Measurements from ENCODE around the gene TMC6. TPM values are rescaled to one million over a fixed set of nuclear protein-coding genes. Genes with fewer than 3 reads are reported as not detected.

The TMC6 gene
- total and polyA plus RNA-seq, 2 of the 13 experiments (the other 11 are each of a cell fraction or from before 2014, with no cell fraction given) = 48.4 to 99.1 TPM

GRCh38 chr17:78159575-78160158, 31.1 kb upstream of the TMC6 start (continued):
- TF ChIP-seq SIX4 (CRISPR knock-in tag; IDR thresholded peaks at IDR 0.05) (no peak), HNF4G (IDR thresholded peaks at IDR 0.05; ENCODE audit: borderline replicate concordance, low read depth, low read length) (peak; percentile 88), HNF4G (CRISPR knock-in tag; IDR thresholded peaks at IDR 0.05; ENCODE audit: borderline replicate concordance, low read depth) (peak; percentile 18; the same call in 1 of the 2 replicates), DMAP1 (CRISPR knock-in tag; IDR thresholded peaks at IDR 0.05) (peak; percentile 37; the same call in 1 of the 2 replicates), ZNF296 (CRISPR knock-in tag; conservative IDR thresholded peaks at IDR 0.05) (no peak), HMG20B (CRISPR knock-in tag; conservative IDR thresholded peaks at IDR 0.05) (no peak), PRMT3 (CRISPR knock-in tag; IDR thresholded peaks at IDR 0.05; ENCODE audit: borderline replicate concordance, low read depth) (no peak), MED1 (CRISPR knock-in tag; IDR thresholded peaks at IDR 0.05) (peak; percentile 45; the same call in 1 of the 2 replicates), NR2F1 (CRISPR knock-in tag; IDR thresholded peaks at IDR 0.05) (no peak), CREM (IDR thresholded peaks at IDR 0.05) (peak; percentile 34; the same call in 1 of the 2 replicates), CREM (CRISPR knock-in tag; IDR thresholded peaks at IDR 0.05) (no peak)
- TF ChIP-seq, protein P1, sequence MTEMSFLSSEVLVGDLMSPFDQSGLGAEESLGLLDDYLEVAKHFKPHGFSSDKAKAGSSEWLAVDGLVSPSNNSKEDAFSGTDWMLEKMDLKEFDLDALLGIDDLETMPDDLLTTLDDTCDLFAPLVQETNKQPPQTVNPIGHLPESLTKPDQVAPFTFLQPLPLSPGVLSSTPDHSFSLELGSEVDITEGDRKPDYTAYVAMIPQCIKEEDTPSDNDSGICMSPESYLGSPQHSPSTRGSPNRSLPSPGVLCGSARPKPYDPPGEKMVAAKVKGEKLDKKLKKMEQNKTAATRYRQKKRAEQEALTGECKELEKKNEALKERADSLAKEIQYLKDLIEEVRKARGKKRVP (CRISPR knock-in tag; IDR thresholded peaks at IDR 0.05) = peak in 1 of 2 experiments; percentile 77; a peak in 2 of 4 replicates
- TF ChIP-seq, protein P2, sequence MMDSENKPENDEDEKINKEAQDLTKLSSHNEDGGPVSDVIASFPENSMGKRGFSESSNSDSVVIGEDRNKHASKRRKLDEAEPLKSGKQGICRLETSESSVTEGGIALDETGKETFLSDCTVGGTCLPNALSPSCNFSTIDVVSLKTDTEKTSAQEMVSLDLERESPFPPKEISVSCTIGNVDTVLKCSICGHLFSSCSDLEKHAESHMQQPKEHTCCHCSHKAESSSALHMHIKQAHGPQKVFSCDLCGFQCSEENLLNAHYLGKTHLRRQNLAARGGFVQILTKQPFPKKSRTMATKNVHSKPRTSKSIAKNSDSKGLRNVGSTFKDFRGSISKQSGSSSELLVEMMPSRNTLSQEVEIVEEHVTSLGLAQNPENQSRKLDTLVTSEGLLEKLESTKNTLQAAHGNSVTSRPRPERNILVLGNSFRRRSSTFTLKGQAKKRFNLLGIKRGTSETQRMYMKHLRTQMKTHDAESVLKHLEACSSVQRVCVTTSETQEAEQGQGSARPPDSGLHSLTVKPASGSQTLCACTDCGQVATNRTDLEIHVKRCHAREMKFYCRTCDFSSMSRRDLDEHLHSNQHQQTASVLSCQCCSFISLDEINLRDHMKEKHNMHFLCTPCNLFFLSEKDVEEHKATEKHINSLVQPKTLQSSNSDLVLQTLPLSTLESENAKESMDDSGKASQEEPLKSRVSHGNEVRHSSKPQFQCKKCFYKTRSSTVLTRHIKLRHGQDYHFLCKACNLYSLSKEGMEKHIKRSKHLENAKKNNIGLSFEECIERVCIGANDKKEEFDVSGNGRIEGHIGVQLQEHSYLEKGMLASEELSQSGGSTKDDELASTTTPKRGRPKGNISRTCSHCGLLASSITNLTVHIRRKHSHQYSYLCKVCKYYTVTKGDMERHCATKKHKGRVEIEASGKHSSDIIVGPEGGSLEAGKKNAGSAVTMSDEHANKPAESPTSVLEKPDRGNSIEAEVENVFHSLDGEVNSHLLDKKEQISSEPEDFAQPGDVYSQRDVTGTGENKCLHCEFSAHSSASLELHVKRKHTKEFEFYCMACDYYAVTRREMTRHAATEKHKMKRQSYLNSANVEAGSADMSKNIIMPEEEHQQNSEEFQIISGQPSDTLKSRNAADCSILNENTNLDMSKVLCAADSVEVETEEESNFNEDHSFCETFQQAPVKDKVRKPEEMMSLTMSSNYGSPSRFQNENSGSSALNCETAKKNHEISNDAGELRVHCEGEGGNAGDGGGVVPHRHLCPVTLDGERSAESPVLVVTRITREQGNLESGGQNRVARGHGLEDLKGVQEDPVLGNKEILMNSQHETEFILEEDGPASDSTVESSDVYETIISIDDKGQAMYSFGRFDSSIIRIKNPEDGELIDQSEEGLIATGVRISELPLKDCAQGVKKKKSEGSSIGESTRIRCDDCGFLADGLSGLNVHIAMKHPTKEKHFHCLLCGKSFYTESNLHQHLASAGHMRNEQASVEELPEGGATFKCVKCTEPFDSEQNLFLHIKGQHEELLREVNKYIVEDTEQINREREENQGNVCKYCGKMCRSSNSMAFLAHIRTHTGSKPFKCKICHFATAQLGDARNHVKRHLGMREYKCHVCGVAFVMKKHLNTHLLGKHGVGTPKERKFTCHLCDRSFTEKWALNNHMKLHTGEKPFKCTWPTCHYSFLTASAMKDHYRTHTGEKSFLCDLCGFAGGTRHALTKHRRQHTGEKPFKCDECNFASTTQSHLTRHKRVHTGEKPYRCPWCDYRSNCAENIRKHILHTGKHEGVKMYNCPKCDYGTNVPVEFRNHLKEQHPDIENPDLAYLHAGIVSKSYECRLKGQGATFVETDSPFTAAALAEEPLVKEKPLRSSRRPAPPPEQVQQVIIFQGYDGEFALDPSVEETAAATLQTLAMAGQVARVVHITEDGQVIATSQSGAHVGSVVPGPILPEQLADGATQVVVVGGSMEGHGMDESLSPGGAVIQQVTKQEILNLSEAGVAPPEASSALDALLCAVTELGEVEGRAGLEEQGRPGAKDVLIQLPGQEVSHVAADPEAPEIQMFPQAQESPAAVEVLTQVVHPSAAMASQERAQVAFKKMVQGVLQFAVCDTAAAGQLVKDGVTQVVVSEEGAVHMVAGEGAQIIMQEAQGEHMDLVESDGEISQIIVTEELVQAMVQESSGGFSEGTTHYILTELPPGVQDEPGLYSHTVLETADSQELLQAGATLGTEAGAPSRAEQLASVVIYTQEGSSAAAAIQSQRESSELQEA (CRISPR knock-in tag; IDR thresholded peaks at IDR 0.05; ENCODE audit: not compliant biosample characterization) = no peak
- TF ChIP-seq, protein P3, sequence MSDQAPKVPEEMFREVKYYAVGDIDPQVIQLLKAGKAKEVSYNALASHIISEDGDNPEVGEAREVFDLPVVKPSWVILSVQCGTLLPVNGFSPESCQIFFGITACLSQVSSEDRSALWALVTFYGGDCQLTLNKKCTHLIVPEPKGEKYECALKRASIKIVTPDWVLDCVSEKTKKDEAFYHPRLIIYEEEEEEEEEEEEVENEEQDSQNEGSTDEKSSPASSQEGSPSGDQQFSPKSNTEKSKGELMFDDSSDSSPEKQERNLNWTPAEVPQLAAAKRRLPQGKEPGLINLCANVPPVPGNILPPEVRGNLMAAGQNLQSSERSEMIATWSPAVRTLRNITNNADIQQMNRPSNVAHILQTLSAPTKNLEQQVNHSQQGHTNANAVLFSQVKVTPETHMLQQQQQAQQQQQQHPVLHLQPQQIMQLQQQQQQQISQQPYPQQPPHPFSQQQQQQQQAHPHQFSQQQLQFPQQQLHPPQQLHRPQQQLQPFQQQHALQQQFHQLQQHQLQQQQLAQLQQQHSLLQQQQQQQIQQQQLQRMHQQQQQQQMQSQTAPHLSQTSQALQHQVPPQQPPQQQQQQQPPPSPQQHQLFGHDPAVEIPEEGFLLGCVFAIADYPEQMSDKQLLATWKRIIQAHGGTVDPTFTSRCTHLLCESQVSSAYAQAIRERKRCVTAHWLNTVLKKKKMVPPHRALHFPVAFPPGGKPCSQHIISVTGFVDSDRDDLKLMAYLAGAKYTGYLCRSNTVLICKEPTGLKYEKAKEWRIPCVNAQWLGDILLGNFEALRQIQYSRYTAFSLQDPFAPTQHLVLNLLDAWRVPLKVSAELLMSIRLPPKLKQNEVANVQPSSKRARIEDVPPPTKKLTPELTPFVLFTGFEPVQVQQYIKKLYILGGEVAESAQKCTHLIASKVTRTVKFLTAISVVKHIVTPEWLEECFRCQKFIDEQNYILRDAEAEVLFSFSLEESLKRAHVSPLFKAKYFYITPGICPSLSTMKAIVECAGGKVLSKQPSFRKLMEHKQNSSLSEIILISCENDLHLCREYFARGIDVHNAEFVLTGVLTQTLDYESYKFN (CRISPR knock-in tag; conservative IDR thresholded peaks at IDR 0.05) = peak; percentile 95

Data from HepG2 (cell line).